IMR-90 (cell line): Measurements from ENCODE around the gene GGT6. TPM values are rescaled to one million over a fixed set of nuclear protein-coding genes. Genes with fewer than 3 reads are reported as not detected.

Experiments
- ATAC-seq: fragments of 200-7000 bp; cut with Tn5 transposase; 2 replicates; pipeline ENCODE4 v1.9.1; 2020; ENCODE audit warnings: low read depth, mild to moderate bottlenecking, moderate library complexity
- BruUV-seq: library from RNA; stranded (reverse); fragments of 400-500 nt; replicated peaks from 2 replicates; lab custom pipeline; 2021; lab: Mats Ljungman, UMichigan
- CTCF ChIA-PET: fragments of 300-600 bp; formaldehyde crosslinking; extraction: SDS; loops from one replicate; lab custom pipeline; 2021; ENCODE audit warnings: antibody characterized with exemption; lab: Yijun Ruan, JAX
- POLR2A ChIA-PET: fragments of 300-600 bp; sonication (Branson Sonifier 250); formaldehyde crosslinking; loops from one replicate; lab custom pipeline; 2022; ENCODE audit warnings: antibody characterized with exemption; ENCODE audit not compliant: unreplicated experiment; lab: Charles Lee
- DNase-seq: peaks from one replicate; pipeline ENCODE4 v3.0.0; 2013
- H2AFZ ChIP-seq: replicated peaks from 2 replicates; pipeline ENCODE3; 2013; ENCODE audit warnings: low read length, mild to moderate bottlenecking; ENCODE audit not compliant: poor library complexity
- H2AK5ac ChIP-seq: 2 replicates; pipeline ENCODE4 v1.6.1; 2013; ENCODE audit warnings: low read depth, low read length, inconsistent platforms
- H2AK9ac ChIP-seq: replicated peaks from 2 replicates; pipeline ENCODE3; 2013; ENCODE audit warnings: mild to moderate bottlenecking, low read depth, low read length, moderate library complexity; ENCODE audit not compliant: poor library complexity
- H2BK120ac ChIP-seq: 2 replicates; pipeline ENCODE4 v1.6.1; 2013; ENCODE audit warnings: low read depth, low read length, inconsistent platforms
- H2BK15ac ChIP-seq: 3 replicates; pipeline ENCODE4 v1.6.1; 2013; ENCODE audit warnings: low read depth, low read length, inconsistent platforms
- H2BK20ac ChIP-seq: 2 replicates; pipeline ENCODE4 v1.6.1; 2013; ENCODE audit warnings: low read depth, mild to moderate bottlenecking, inconsistent platforms, low read length, moderate library complexity
- H2BK5ac ChIP-seq: 2 replicates; pipeline ENCODE4 v1.6.1; 2013; ENCODE audit warnings: mild to moderate bottlenecking, low read depth, low read length, inconsistent platforms; ENCODE audit not compliant: poor library complexity, severe bottlenecking
- H3K14ac ChIP-seq: replicated peaks from 2 replicates; pipeline ENCODE4 v1.6.1; 2013; ENCODE audit warnings: low read depth, low read length, inconsistent platforms
- H3K18ac ChIP-seq: 2 replicates; pipeline ENCODE4 v1.6.1; 2013; ENCODE audit warnings: low read depth, low read length, control low read depth
- H3K23ac ChIP-seq: 2 replicates; pipeline ENCODE4 v1.6.1; 2013; ENCODE audit warnings: low read depth, low read length, inconsistent platforms
- H3K27ac ChIP-seq: 2 replicates; pipeline ENCODE4 v1.5.1; 2013; ENCODE audit warnings: mild to moderate bottlenecking, control low read depth, low read length; ENCODE audit not compliant: insufficient read depth
- H3K27me3 ChIP-seq: 2 replicates; pipeline ENCODE4 v1.6.1; 2013; ENCODE audit warnings: low read length; ENCODE audit not compliant: control insufficient read depth, insufficient read depth
- H3K36me3 ChIP-seq: 2 replicates; pipeline ENCODE4 v1.6.1; 2013; ENCODE audit warnings: low read length, mixed read lengths; ENCODE audit not compliant: control insufficient read depth, insufficient read depth
- H3K4ac ChIP-seq: 2 replicates; pipeline ENCODE4 v1.6.1; 2013; ENCODE audit warnings: low read depth, low read length, inconsistent platforms
- H3K4me1 ChIP-seq: 2 replicates; pipeline ENCODE4 v1.6.1; 2013; ENCODE audit warnings: low read length, mixed read lengths; ENCODE audit not compliant: control insufficient read depth, insufficient read depth
- H3K4me2 ChIP-seq: 2 replicates; pipeline ENCODE4 v1.6.1; 2013; ENCODE audit warnings: low read depth, mild to moderate bottlenecking, control low read depth, low read length, moderate library complexity
- H3K4me3 ChIP-seq: 2 replicates; pipeline ENCODE4 v1.5.1; 2013; ENCODE audit warnings: low read depth, mild to moderate bottlenecking, control low read depth, low read length, moderate library complexity; ENCODE audit not compliant: insufficient read depth
- H3K56ac ChIP-seq: 2 replicates; pipeline ENCODE4 v1.6.1; 2013; ENCODE audit warnings: low read length, inconsistent platforms; ENCODE audit not compliant: insufficient read depth; ENCODE audit errors: extremely low read depth
- H3K79me1 ChIP-seq, 2 experiments: 2 replicates each; pipeline ENCODE4 v1.6.1; 2013; ENCODE audit warnings: low read length in 2 of 2, inconsistent platforms in 1 of 2, low read depth in 1 of 2
- H3K9ac ChIP-seq: 2 replicates; pipeline ENCODE4 v1.6.1; 2013; ENCODE audit warnings: low read depth, low read length, control low read depth
- H3K9me1 ChIP-seq: 2 replicates; pipeline ENCODE4 v1.6.1; 2013; ENCODE audit warnings: low read length, inconsistent platforms; ENCODE audit not compliant: insufficient read depth
- H3K9me3 ChIP-seq: 2 replicates; pipeline ENCODE4 v1.6.1; 2013; ENCODE audit warnings: low read length; ENCODE audit not compliant: control insufficient read depth, insufficient read depth
- H4K20me1 ChIP-seq: 2 replicates; pipeline ENCODE4 v1.6.1; 2013; ENCODE audit warnings: low read length, inconsistent platforms; ENCODE audit not compliant: insufficient read depth
- H4K5ac ChIP-seq: 2 replicates; pipeline ENCODE4 v1.6.1; 2013; ENCODE audit warnings: mild to moderate bottlenecking, low read depth, low read length, control low read depth
- H4K8ac ChIP-seq, 2 experiments: 2 replicates each; pipeline ENCODE4 v1.6.1; 2013; ENCODE audit warnings: low read depth in 2 of 2, low read length in 2 of 2, control low read depth in 1 of 2, inconsistent platforms in 1 of 2
- H4K91ac ChIP-seq: 2 replicates; pipeline ENCODE4 v1.6.1; 2013; ENCODE audit warnings: low read depth, low read length, inconsistent platforms; ENCODE audit not compliant: insufficient read depth
- BHLHE40 ChIP-seq: fragments of 150-350 bp; IDR thresholded peaks from 2 replicates; pipeline ENCODE4 v1.6.1; 2016; ENCODE audit warnings: mild to moderate bottlenecking, low read depth, low read length
- CEBPB ChIP-seq: IDR thresholded peaks from 2 replicates; pipeline ENCODE4 v1.6.1; 2012; ENCODE audit warnings: low read depth, low read length, improper control_type of control experiment
- CHD1 ChIP-seq: IDR thresholded peaks from 2 replicates; pipeline ENCODE4 v1.6.1; 2012; ENCODE audit warnings: low read depth, low read length, improper control_type of control experiment
- FOS ChIP-seq: fragments of 150-350 bp; IDR thresholded peaks from 2 replicates; pipeline ENCODE4 v1.6.1; 2016; ENCODE audit warnings: low read depth, low read length
- MXI1 ChIP-seq: IDR thresholded peaks from 2 replicates; pipeline ENCODE4 v1.6.1; 2012; ENCODE audit warnings: low read depth, mild to moderate bottlenecking, low read length, moderate library complexity, borderline replicate concordance
- NFE2L2 ChIP-seq: fragments of 150-350 bp; IDR thresholded peaks from 2 replicates; pipeline ENCODE4 v1.6.1; 2016; ENCODE audit warnings: low read depth, mild to moderate bottlenecking, low read length
- POLR2A ChIP-seq: IDR thresholded peaks from 2 replicates; pipeline ENCODE4 v1.6.1; 2012; ENCODE audit warnings: mild to moderate bottlenecking, low read depth, low read length
- RAD21 ChIP-seq: IDR thresholded peaks from 2 replicates; pipeline ENCODE4 v1.6.1; 2012; ENCODE audit warnings: low read length, improper control_type of control experiment
- RCOR1 ChIP-seq: IDR thresholded peaks from 2 replicates; pipeline ENCODE4 v1.6.1; 2012; ENCODE audit warnings: mild to moderate bottlenecking, low read length, improper control_type of control experiment; ENCODE audit not compliant: insufficient replicate concordance
- RFX5 ChIP-seq: IDR thresholded peaks from 2 replicates; pipeline ENCODE4 v1.8.0; 2012; ENCODE audit warnings: low read depth, mild to moderate bottlenecking, low read length, moderate library complexity
- SMC3 ChIP-seq: fragments of 150-350 bp; IDR thresholded peaks from 2 replicates; pipeline ENCODE4 v1.6.1; 2016; ENCODE audit warnings: low read depth, mild to moderate bottlenecking, antibody characterized with exemption, low read length, moderate library complexity
- WGBS, 2 experiments: methylation state at CpG; one replicate each; pipeline versions ENCODE4 v1.1.5 to v1.1.7; 2013; ENCODE audit warnings: missing lambda C conversion rate in 2 of 2; ENCODE audit not compliant: insufficient read length in 1 of 2; ENCODE audit errors: extremely low coverage in 2 of 2; 5-methylcytosine and 5-hydroxymethylcytosine counted together
- dilution Hi-C: fragments of 300-500 bp; cut with HindIII; formaldehyde crosslinking; loops from one replicate; pipeline ENCODE4 v1.14.3; 2018; ENCODE audit warnings: low sequenced_read_pairs; ENCODE audit not compliant: unreplicated experiment
- in situ Hi-C: fragments of 300-500 bp; cut with MboI; formaldehyde crosslinking; loops from 3 replicates; pipeline ENCODE4 v1.14.3; 2019; ENCODE audit warnings: low sequenced_read_pairs, inconsistent platforms, mixed read lengths
- intact Hi-C: fragments of 100-400 bp; cut with micrococcal nuclease; formaldehyde crosslinking; loops from 2 replicates; pipeline ENCODE4 v1.10.0; 2022
- polyA plus RNA-seq, 3 experiments: library from polyadenylated mRNA; depleted of rRNA; stranded (reverse); fragments of >200 nt; gene quantifications; 2 replicates each; pipeline ENCODE4 v1.2.3, GENCODE V29; 2012; ENCODE audit warnings: low replicate concordance in 1 of 3
- total RNA-seq: library from RNA; depleted of rRNA; stranded (reverse); fragments of >200 nt; gene quantifications from 2 replicates; pipeline ENCODE4 v1.2.3, GENCODE V29; 2012
- TF ChIP-seq, protein P1 (sequence below): fragments of 150-350 bp; IDR thresholded peaks from 2 replicates; pipeline ENCODE4 v1.6.1; 2016; ENCODE audit warnings: low read depth, mild to moderate bottlenecking, low read length, moderate library complexity, borderline replicate concordance
- TF ChIP-seq, protein P2 (sequence below): fragments of 150-350 bp; IDR thresholded peaks from 2 replicates; pipeline ENCODE4 v1.6.1; 2017; ENCODE audit warnings: mild to moderate bottlenecking, antibody characterized with exemption, low read length, low read depth

The GGT6 gene
- total and polyA plus RNA-seq, 2 of the 4 experiments (the other 2 are of a cell fraction), result not detected

DNA sequence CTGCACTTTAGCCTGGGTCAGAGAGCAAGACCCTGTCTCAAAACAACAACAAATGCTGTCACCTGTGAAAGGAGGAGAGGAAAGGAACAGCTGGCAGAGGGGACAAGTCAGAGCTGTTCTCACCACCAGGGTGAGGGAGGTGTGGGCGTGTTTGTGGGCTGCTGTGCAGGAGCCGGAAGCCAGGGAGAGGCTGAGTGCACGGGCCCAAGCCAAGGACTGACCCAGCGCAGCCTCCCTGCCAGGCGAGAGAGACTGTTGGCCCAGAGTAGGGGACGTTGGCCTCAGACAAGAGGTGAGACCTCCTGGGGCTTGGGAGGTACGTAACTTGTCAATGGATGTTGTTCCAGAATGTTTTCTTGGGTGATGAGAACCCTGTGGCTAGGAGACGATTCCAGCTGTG lies 51.0 kb downstream of the GGT6 start:
- Histone ChIP-seq H2AK5ac (no peak overlapping the region), H3K14ac (no peak overlapping the region), H3K23ac (no peak overlapping the region), H3K4me2 (no peak overlapping the region), H3K27ac (no peak overlapping the region), H2BK15ac (no peak overlapping the region), H2BK5ac (no peak overlapping the region), H4K91ac (no peak overlapping the region), H3K9me3 (no peaks in the 10 kb centered on the region), H3K4me3 (no peak overlapping the region), H2AFZ (no peak overlapping the region), H3K27me3 (peaks cover 35% of the 10 kb centered on the region; the same call in 1 of the 2 replicates), H2AK9ac (no peak overlapping the region), H3K18ac (no peak overlapping the region), H4K8ac (no peak overlapping the region), H3K9me1 (no peaks in the 10 kb centered on the region), H4K5ac (no peak overlapping the region), H2BK120ac (no peak overlapping the region), H3K36me3 (no peaks in the 10 kb centered on the region), H3K4ac (no peak overlapping the region), H2BK20ac (no peak overlapping the region), H3K4me1 (no peaks in the 10 kb centered on the region), H4K20me1 (no peaks in the 10 kb centered on the region), H3K79me1 (no peaks in the 10 kb centered on the region), H3K9ac (no peak overlapping the region), H3K56ac (no peak overlapping the region)
- ChIA-PET CTCF (no interaction called here), POLR2A (no interaction called here)
- intact Hi-C loops, result no loop called here
- BruUV-seq, result no TSS peak
- in situ Hi-C loops, result no loop called here
- no peak for DNase-seq
- WGBS, 2 experiments, result 69% methylated on average over 6 of the region's 8 CpGs; no CpG with 5 or more reads in 1 of the 2 experiments
- no peak for TF ChIP-seq CHD1
- no peak for TF ChIP-seq NFE2L2
- no peak for TF ChIP-seq RFX5
- TF ChIP-seq CEBPB, result no peak
- no peak for TF ChIP-seq RAD21
- no peak for TF ChIP-seq MXI1
- no peak for TF ChIP-seq BHLHE40
- TF ChIP-seq FOS, result no peak
- TF ChIP-seq, protein P1, sequence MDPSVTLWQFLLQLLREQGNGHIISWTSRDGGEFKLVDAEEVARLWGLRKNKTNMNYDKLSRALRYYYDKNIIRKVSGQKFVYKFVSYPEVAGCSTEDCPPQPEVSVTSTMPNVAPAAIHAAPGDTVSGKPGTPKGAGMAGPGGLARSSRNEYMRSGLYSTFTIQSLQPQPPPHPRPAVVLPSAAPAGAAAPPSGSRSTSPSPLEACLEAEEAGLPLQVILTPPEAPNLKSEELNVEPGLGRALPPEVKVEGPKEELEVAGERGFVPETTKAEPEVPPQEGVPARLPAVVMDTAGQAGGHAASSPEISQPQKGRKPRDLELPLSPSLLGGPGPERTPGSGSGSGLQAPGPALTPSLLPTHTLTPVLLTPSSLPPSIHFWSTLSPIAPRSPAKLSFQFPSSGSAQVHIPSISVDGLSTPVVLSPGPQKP, result no peak
- no peak for TF ChIP-seq RCOR1
- TF ChIP-seq SMC3, result no peak
- TF ChIP-seq, protein P2, sequence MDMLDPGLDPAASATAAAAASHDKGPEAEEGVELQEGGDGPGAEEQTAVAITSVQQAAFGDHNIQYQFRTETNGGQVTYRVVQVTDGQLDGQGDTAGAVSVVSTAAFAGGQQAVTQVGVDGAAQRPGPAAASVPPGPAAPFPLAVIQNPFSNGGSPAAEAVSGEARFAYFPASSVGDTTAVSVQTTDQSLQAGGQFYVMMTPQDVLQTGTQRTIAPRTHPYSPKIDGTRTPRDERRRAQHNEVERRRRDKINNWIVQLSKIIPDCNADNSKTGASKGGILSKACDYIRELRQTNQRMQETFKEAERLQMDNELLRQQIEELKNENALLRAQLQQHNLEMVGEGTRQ, result no peak
- TF ChIP-seq POLR2A, result no peak
- dilution Hi-C loops, result no loop called here
- no peak for ATAC-seq
